CD14-positive monocyte (primary cell): Measurements from ENCODE around the gene MYL4. TPM values are rescaled to one million over a fixed set of nuclear protein-coding genes. Genes with fewer than 3 reads are reported as not detected.
"Not testable (repeated sequence)": the region's sequence is repeated elsewhere in the genome, so short reads cannot be mapped to it uniquely, and the experiment has no call there.

Experiments
- DNase-seq, 3 donors: peaks; one replicate each; pipeline ENCODE4 v3.0.0-alpha.2; 2011 to 2022
- H2AFZ ChIP-seq: 2 replicates; pipeline ENCODE4 v1.6.0; 2012; ENCODE audit warnings: mild to moderate bottlenecking, low read depth, low read length, inconsistent platforms; ENCODE audit not compliant: insufficient read depth, poor library complexity, severe bottlenecking
- H3K27ac ChIP-seq, 2 donors: 1 replicate in 1 of 2; 2 replicates in 1 of 2; pipeline ENCODE4 v1.5.1; 2012 to 2013; ENCODE audit warnings: low read length in 2 of 2, control low read depth in 1 of 2, inconsistent platforms in 1 of 2, low read depth in 1 of 2, mild to moderate bottlenecking in 1 of 2
- H3K27me3 ChIP-seq, 2 donors: one replicate each; pipeline versions ENCODE4 v1.6.0 to v1.6.1; 2011 to 2013; ENCODE audit warnings: low read length in 2 of 2; ENCODE audit not compliant: control insufficient read depth in 2 of 2, insufficient read depth in 2 of 2
- H3K36me3 ChIP-seq, 2 donors: replicated peaks in 1 of 2; 1 replicate in 1 of 2; 2 replicates in 1 of 2; pipeline versions ENCODE4 v1.5.1 to v1.6.1; 2012 to 2013; ENCODE audit warnings: low read length in 2 of 2, control low read depth in 1 of 2, inconsistent platforms in 1 of 2, mild to moderate bottlenecking in 1 of 2; ENCODE audit not compliant: insufficient read depth in 2 of 2, control insufficient read depth in 1 of 2
- H3K4me1 ChIP-seq, 2 donors: 1 replicate in 1 of 2; 2 replicates in 1 of 2; pipeline versions ENCODE4 v1.5.1 to v1.6.1; 2012 to 2013; ENCODE audit warnings: low read length in 2 of 2, control low read depth in 1 of 2, inconsistent platforms in 1 of 2, mild to moderate bottlenecking in 1 of 2, moderate library complexity in 1 of 2; ENCODE audit not compliant: insufficient read depth in 2 of 2, control insufficient read depth in 1 of 2
- H3K4me2 ChIP-seq: replicated peaks from 2 replicates; pipeline ENCODE3; 2012; ENCODE audit warnings: low read length, moderate library complexity, mild to moderate bottlenecking; ENCODE audit not compliant: poor library complexity, severe bottlenecking; ENCODE audit errors: extremely low read depth
- H3K4me3 ChIP-seq, 3 experiments: fragments of 200-600 bp in 1 of 3; sonication (generic) in 1 of 3; replicated peaks in 1 of 3; 1 replicate in 2 of 3; 2 replicates in 1 of 3; pipeline ENCODE4 v1.5.1; 2011 to 2013; ENCODE audit warnings: low read length in 3 of 3, mild to moderate bottlenecking in 3 of 3, control low read depth in 2 of 3, low read depth in 2 of 3, inconsistent platforms in 1 of 3, moderate library complexity in 1 of 3
- H3K79me2 ChIP-seq: 2 replicates; pipeline ENCODE4 v1.6.0; 2012; ENCODE audit warnings: mild to moderate bottlenecking, control low read depth, inconsistent platforms, low read length, moderate library complexity; ENCODE audit not compliant: insufficient read depth
- H3K9ac ChIP-seq: 2 replicates; pipeline ENCODE4 v1.6.0; 2017; ENCODE audit warnings: low read length, mild to moderate bottlenecking; ENCODE audit not compliant: insufficient read depth, poor library complexity, severe bottlenecking
- H3K9me3 ChIP-seq, 2 donors: replicated peaks in 1 of 2; 1 replicate in 1 of 2; 2 replicates in 1 of 2; pipeline versions ENCODE4 v1.5.1 to v1.6.1; 2012 to 2013; ENCODE audit warnings: low read length in 2 of 2, control low read depth in 1 of 2; ENCODE audit not compliant: control insufficient read depth in 1 of 2, insufficient read depth in 1 of 2
- H4K20me1 ChIP-seq: 2 replicates; pipeline ENCODE4 v1.6.0; 2012; ENCODE audit warnings: mild to moderate bottlenecking, low read length, control low read depth, moderate library complexity; ENCODE audit not compliant: insufficient read depth
- H3K27ac Mint-ChIP-seq, 7 donors: one replicate each; pipeline ENCODE4 v1.8.0; 2020; ENCODE audit warnings: mild to moderate bottlenecking in 7 of 7, mixed read lengths in 7 of 7, moderate library complexity in 6 of 7, inconsistent platforms in 2 of 7
- H3K27me3 Mint-ChIP-seq, 3 donors: one replicate each; pipeline ENCODE4 v1.8.0; 2021 to 2022; ENCODE audit warnings: low read depth in 3 of 3, mild to moderate bottlenecking in 3 of 3, mixed read lengths in 3 of 3, moderate library complexity in 3 of 3, inconsistent platforms in 1 of 3
- H3K36me3 Mint-ChIP-seq, 2 donors: one replicate each; pipeline ENCODE4 v1.8.0; 2020; ENCODE audit warnings: mixed read lengths in 2 of 2, inconsistent platforms in 1 of 2, mild to moderate bottlenecking in 1 of 2
- H3K4me1 Mint-ChIP-seq: one replicate; pipeline ENCODE4 v1.8.0; 2020; ENCODE audit warnings: mild to moderate bottlenecking, mixed read lengths
- H3K4me3 Mint-ChIP-seq, 2 donors: one replicate each; pipeline ENCODE4 v1.8.0; 2020; ENCODE audit warnings: mild to moderate bottlenecking in 2 of 2, mixed read lengths in 2 of 2, moderate library complexity in 1 of 2
- H3K9me3 Mint-ChIP-seq, 7 donors: one replicate each; pipeline ENCODE4 v1.8.0; 2020 to 2022; ENCODE audit warnings: mixed read lengths in 7 of 7, mild to moderate bottlenecking in 6 of 7, moderate library complexity in 6 of 7, inconsistent platforms in 2 of 7
- CTCF ChIP-seq: fragments of 200-600 bp; IDR thresholded peaks from one replicate; pipeline ENCODE4 v1.8.0; 2022; ENCODE audit warnings: antibody characterized with exemption, mild to moderate bottlenecking
- WGBS: methylation state at CpG from one replicate; pipeline ENCODE4 v1.1.5; 2013; ENCODE audit warnings: missing lambda C conversion rate; ENCODE audit not compliant: insufficient coverage; 5-methylcytosine and 5-hydroxymethylcytosine counted together
- intact Hi-C, 2 donors: fragments of 100-400 bp; cut with micrococcal nuclease; formaldehyde crosslinking; loops; one replicate each; pipeline versions ENCODE4 v1.15.0 to v1.15.1; 2023
- polyA plus RNA-seq, 3 donors: library from polyadenylated mRNA; depleted of rRNA in 1 of 3; unstranded in 2 of 3; stranded (reverse) in 1 of 3; fragments of 300-500 nt in 2 of 3; fragments of >200 nt in 1 of 3; fragmentation: Illumina TruSeq in 2 of 3; gene quantifications; 1 replicate in 2 of 3; 2 replicates in 1 of 3; pipeline ENCODE4 v1.2.3, GENCODE V29; 2012 to 2021

MYL4 gene
- polyA plus RNA-seq, 3 donors: 0.43 TPM; not detected in 2

GRCh38 chr17:47164263-47164662 lies 44.9 kb upstream of the MYL4 start:
- Mint-ChIP-seq H3K4me1 (peaks cover 5% of the 10 kb centered on the region), H3K27ac (peak overlapping the region in 4 of 7 donors; percentile 33 to 64 (median 49)), H3K36me3 (peaks cover 60 to 85% of the 10 kb centered on the region in 2 donors), H3K4me3 (no peak overlapping the region), H3K9me3 (no peaks in the 10 kb centered on the region), H3K27me3 (peaks cover 0 to under 1% (median 0%) of the 10 kb centered on the region in 3 donors)
- Histone ChIP-seq H3K36me3 (peaks cover 72 to 94% of the 10 kb centered on the region in 2 donors), H3K4me1 (no peaks in the 10 kb centered on the region), H3K4me2 (no peak overlapping the region), H4K20me1 (peaks cover 10% of the 10 kb centered on the region), H3K27me3 (no peaks in the 10 kb centered on the region), H3K27ac (no peak overlapping the region), H3K79me2 (peaks cover 27% of the 10 kb centered on the region), H3K9ac (no peak overlapping the region), H3K9me3 (no peaks in the 10 kb centered on the region), H2AFZ (no peak overlapping the region), H3K4me3 (no peak overlapping the region)
- intact Hi-C loops: no loop called here
- no peak for TF ChIP-seq CTCF
- no peak for DNase-seq
- 100% methylated on average over 2 of the region's 5 CpGs for WGBS

- Histone ChIP-seq H3K36me3 (peaks cover 69 to 94% of the 10 kb centered on the region in 2 donors), H3K4me1 (no peaks in the 10 kb centered on the region), H4K20me1 (peaks cover 17% of the 10 kb centered on the region), H3K4me2 (no peak overlapping the region), H3K9ac (no peak overlapping the region), H3K79me2 (peaks cover 36% of the 10 kb centered on the region), H3K9me3 (no peaks in the 10 kb centered on the region), H3K27ac (no peak overlapping the region), H2AFZ (no peak overlapping the region), H3K27me3 (no peaks in the 10 kb centered on the region), H3K4me3 (no peak overlapping the region)
- TF ChIP-seq CTCF: no peak
- Mint-ChIP-seq H3K27ac (no peak overlapping the region), H3K27me3 (no peaks in the 10 kb centered on the region), H3K4me3 (no peak overlapping the region), H3K4me1 (peaks cover 5% of the 10 kb centered on the region), H3K9me3 (no peaks in the 10 kb centered on the region), H3K36me3 (peaks cover 59 to 85% of the 10 kb centered on the region in 2 donors)
- no CpG with 5 or more reads among the region's 2 CpGs for WGBS
- intact Hi-C loops: no loop called here
- DNase-seq: no peak
Observed at GRCh38 chr17:47165137-47165536, 44.0 kb upstream of the MYL4 start.

DNA sequence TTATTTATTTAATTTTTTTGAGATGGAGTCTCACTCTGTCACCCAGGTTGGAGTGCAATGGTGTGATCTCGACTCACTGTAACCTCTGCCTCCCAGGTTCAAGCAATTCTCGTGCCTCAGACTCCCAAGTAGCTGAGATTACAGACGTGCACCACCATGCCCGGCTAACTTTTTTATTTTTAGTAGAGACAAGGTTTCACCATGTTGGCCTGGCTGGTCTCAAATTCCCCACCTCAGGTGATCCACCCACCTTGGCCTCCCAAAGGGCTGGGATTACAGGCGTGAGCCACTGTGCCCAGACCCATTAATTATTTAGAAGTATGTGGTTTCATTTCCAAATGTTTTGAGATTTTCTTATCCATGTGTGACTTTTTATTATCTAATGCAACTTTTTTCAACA lies 42.3 kb upstream of the MYL4 start:
- H3K9ac ChIP-seq, H3K27ac ChIP-seq, H3K4me1 Mint-ChIP-seq, H3K4me2 ChIP-seq, H3K4me3 ChIP-seq, H3K27me3 ChIP-seq, DNase-seq, H3K9me3 ChIP-seq, H3K4me3 Mint-ChIP-seq, H3K4me1 ChIP-seq, H3K9me3 Mint-ChIP-seq, intact Hi-C loops, H2AFZ ChIP-seq, H3K27me3 Mint-ChIP-seq: not testable (repeated sequence)
- peaks cover 52 to 76% of the 10 kb centered on the region in 2 donors for H3K36me3 Mint-ChIP-seq
- no CpG with 5 or more reads among the region's 5 CpGs for WGBS
- Histone ChIP-seq H3K79me2 (peaks cover 49% of the 10 kb centered on the region), H3K36me3 (peaks cover 66 to 94% of the 10 kb centered on the region in 2 donors), H4K20me1 (peaks cover 35% of the 10 kb centered on the region)
- H3K27ac Mint-ChIP-seq: peak overlapping the region in 2 of 7 donors; percentile 5 to 42
